Endothelial cell of umbilical vein (primary cell): ENCODE data around the gene OLFML2B. TPM values are rescaled to one million over a fixed set of nuclear protein-coding genes. Genes with fewer than 3 reads are reported as not detected.

ENCODE experiments used
- BruUV-seq: library from RNA; stranded (reverse); fragments of 400-500 nt; replicated peaks from 2 replicates; lab custom pipeline; 2021; lab: Mats Ljungman, UMichigan
- CTCF ChIA-PET: fragments of 300-600, 350-600 bp; sonication (Branson Sonifier 250); formaldehyde crosslinking; loops from one replicate; lab custom pipeline; 2021; ENCODE audit warnings: antibody characterized with exemption, inconsistent platforms; lab: Charles Lee
- POLR2A ChIA-PET: fragments of 300-600, 350-600 bp; sonication (Branson Sonifier 250); formaldehyde crosslinking; loops from one replicate; lab custom pipeline; 2021; ENCODE audit warnings: antibody characterized with exemption, inconsistent platforms; lab: Charles Lee
- DNase-seq: peaks from one replicate; pipeline ENCODE4 v3.0.0-alpha.2; 2011; ENCODE audit warnings: low read depth, low spot score
- FAIRE-seq: peaks from 2 replicates; lab custom pipeline; 2011; peaks lifted over from hg19 to GRCh38; lab: Jason Lieb, UNC
- H2AFZ ChIP-seq: 2 replicates; pipeline ENCODE4 v1.6.0; 2012; ENCODE audit warnings: low read depth, low read length, control low read depth, inconsistent platforms
- H3K27ac ChIP-seq: 2 replicates; pipeline ENCODE4 v1.5.1; 2011; ENCODE audit warnings: low read depth, mild to moderate bottlenecking, control low read depth, low read length, moderate library complexity; ENCODE audit not compliant: insufficient read depth
- H3K27me3 ChIP-seq, 2 experiments: 2 replicates each; pipeline versions ENCODE4 v1.6.0 to v1.6.1; 2011; ENCODE audit warnings: low read length in 2 of 2, mixed read lengths in 1 of 2; ENCODE audit not compliant: control insufficient read depth in 2 of 2, insufficient read depth in 2 of 2
- H3K36me3 ChIP-seq, 2 experiments: 2 replicates in 1 of 2; 3 replicates in 1 of 2; pipeline ENCODE4 v1.5.1; 2011; ENCODE audit warnings: low read length in 2 of 2, mild to moderate bottlenecking in 1 of 2, moderate library complexity in 1 of 2; ENCODE audit not compliant: control insufficient read depth in 2 of 2, insufficient read depth in 2 of 2; ENCODE audit errors: extremely low read depth in 1 of 2
- H3K4me1 ChIP-seq: 3 replicates; pipeline ENCODE4 v1.5.1; 2011; ENCODE audit warnings: mild to moderate bottlenecking, low read length; ENCODE audit not compliant: control insufficient read depth, insufficient read depth; ENCODE audit errors: extremely low read depth
- H3K4me2 ChIP-seq: 2 replicates; pipeline ENCODE4 v1.6.1; 2011; ENCODE audit warnings: low read length, control low read depth, mixed read lengths; ENCODE audit not compliant: insufficient read depth
- H3K4me3 ChIP-seq, 3 experiments: fragments of 200-600 bp in 1 of 3; sonication (generic), shearing (Covaris generic) in 1 of 3; replicated peaks in 1 of 3; 2 replicates each; pipeline ENCODE4 v1.5.1; 2011 to 2016; ENCODE audit warnings: control low read depth in 3 of 3, low read length in 3 of 3, mild to moderate bottlenecking in 2 of 3, inconsistent platforms in 1 of 3, low read depth in 1 of 3, moderate library complexity in 1 of 3; ENCODE audit not compliant: insufficient read depth in 1 of 3
- H3K79me2 ChIP-seq: 2 replicates; pipeline ENCODE4 v1.6.0; 2012; ENCODE audit warnings: low read length, inconsistent platforms; ENCODE audit not compliant: control insufficient read depth, insufficient read depth
- H3K9ac ChIP-seq: replicated peaks from 2 replicates; pipeline ENCODE3; 2011; ENCODE audit warnings: low read length, control low read depth; ENCODE audit not compliant: insufficient read depth; ENCODE audit errors: extremely low read depth
- H3K9me1 ChIP-seq: replicated peaks from 3 replicates; pipeline ENCODE4 v1.6.0; 2011; ENCODE audit warnings: mild to moderate bottlenecking, low read length; ENCODE audit not compliant: control insufficient read depth, insufficient read depth; ENCODE audit errors: extremely low read depth
- H3K9me3 ChIP-seq: replicated peaks from 2 replicates; pipeline ENCODE4 v1.5.1; 2012; ENCODE audit warnings: low read length, inconsistent platforms; ENCODE audit not compliant: control insufficient read depth, insufficient read depth
- H4K20me1 ChIP-seq: replicated peaks from 2 replicates; pipeline ENCODE3; 2011; ENCODE audit warnings: mild to moderate bottlenecking, low read length; ENCODE audit not compliant: control insufficient read depth, insufficient read depth; ENCODE audit errors: extremely low read depth
- CTCF ChIP-seq, 2 donors: IDR thresholded peaks; 1 replicate in 1 of 2; 2 replicates in 1 of 2; pipeline ENCODE4 v1.5.1; 2011; ENCODE audit warnings: low read length in 2 of 2, mild to moderate bottlenecking in 2 of 2, moderate library complexity in 2 of 2, control low read depth in 1 of 2, inconsistent platforms in 1 of 2, low read depth in 1 of 2; ENCODE audit not compliant: insufficient read depth in 1 of 2; ENCODE audit errors: extremely low read depth in 1 of 2
- EZH2 ChIP-seq: IDR thresholded peaks from 2 replicates; pipeline ENCODE4 v1.6.1; 2012; ENCODE audit warnings: borderline replicate concordance, low read depth, mild to moderate bottlenecking, moderate library complexity, low read length, inconsistent platforms; ENCODE audit not compliant: severe bottlenecking
- FOS ChIP-seq: IDR thresholded peaks from 2 replicates; pipeline ENCODE4 v1.6.1; 2011; ENCODE audit warnings: mild to moderate bottlenecking, low read length, moderate library complexity, borderline replicate concordance; ENCODE audit not compliant: insufficient read depth
- GATA2 ChIP-seq: IDR thresholded peaks from 2 replicates; pipeline ENCODE4 v1.7.0; 2011; ENCODE audit warnings: low read depth, mild to moderate bottlenecking, moderate library complexity, mixed read lengths, low read length; ENCODE audit not compliant: insufficient read length, insufficient read depth
- JUN ChIP-seq: IDR thresholded peaks from 2 replicates; pipeline ENCODE4 v1.6.1; 2011; ENCODE audit warnings: borderline replicate concordance, low read depth; ENCODE audit not compliant: insufficient read length, insufficient read depth
- MAX ChIP-seq: IDR thresholded peaks from 2 replicates; pipeline ENCODE4 v1.6.1; 2011; ENCODE audit not compliant: insufficient read depth, insufficient read length
- MYC ChIP-seq: IDR thresholded peaks from one replicate; pipeline ENCODE4 v1.6.1; 2011; ENCODE audit warnings: mild to moderate bottlenecking, low read depth, low read length
- POLR2AphosphoS5 ChIP-seq: IDR thresholded peaks from 2 replicates; pipeline ENCODE4 v1.6.1; 2012; ENCODE audit warnings: low read depth, mild to moderate bottlenecking, control low read depth, low read length, moderate library complexity; ENCODE audit not compliant: insufficient read depth
- dilution Hi-C: fragments of 300-500 bp; cut with MboI; formaldehyde crosslinking; loops from one replicate; pipeline ENCODE4 v1.15.0; 2019; ENCODE audit warnings: low sequenced_read_pairs; ENCODE audit not compliant: extremely low pct_ligation_motif_present
- intact Hi-C: fragments of 100-400 bp; cut with micrococcal nuclease; formaldehyde crosslinking; loops from one replicate; pipeline ENCODE4 v1.10.0; 2022
- polyA plus RNA-seq, 4 experiments: library from polyadenylated mRNA; depleted of rRNA in 3 of 4; stranded (reverse) in 3 of 4; unstranded in 1 of 4; fragments of >200 nt; gene quantifications; 2 replicates each; pipeline versions ENCODE4 v1.2.1 to v1.2.3, GENCODE V29; 2011 to 2012; ENCODE audit warnings: missing spikeins in 1 of 4
- total RNA-seq: library from RNA; stranded (reverse); gene quantifications from 2 replicates; pipeline ENCODE4 v1.2.3, GENCODE V29; 2021

The OLFML2B gene
- total and polyA plus RNA-seq, 2 donors (not counting 3 experiments of a cell fraction or from before 2014, with no cell fraction given), result 0.58 to 0.62 TPM

GRCh38 chr1:162029157-162029556 is 5.5 kb upstream of the OLFML2B start:
- dilution Hi-C loops, result no loop called here
- BruUV-seq, result no TSS peak
- H3K27me3 ChIP-seq, result peaks cover 3 to 4% of the 10 kb centered on the region in 2 experiments
- H3K9me3 ChIP-seq, result no peaks in the 10 kb centered on the region
- ChIA-PET POLR2A (no interaction called here), CTCF (interaction anchor here (0.6 to 1.1 kb wide), 4 partner anchors 8 to 237 kb away, joined by 3 to 5 read pairs (median 3); no protein-coding TSS in a partner anchor)
- peaks cover 4% of the 10 kb centered on the region for H3K4me1 ChIP-seq
- H3K4me3 ChIP-seq, result no peak overlapping the region
- H3K4me2 ChIP-seq, result no peak overlapping the region
- H3K9me1 ChIP-seq, result no peaks in the 10 kb centered on the region
- no peaks in the 10 kb centered on the region for H3K79me2 ChIP-seq
- no peaks in the 10 kb centered on the region for H3K36me3 ChIP-seq
- FAIRE-seq (no peak), DNase-seq (peak; percentile 43)
- H2AFZ ChIP-seq, result no peak overlapping the region
- H4K20me1 ChIP-seq, result no peaks in the 10 kb centered on the region
- intact Hi-C loops, result no loop called here
- no peak overlapping the region for H3K9ac ChIP-seq
- no peak overlapping the region for H3K27ac ChIP-seq
- no peak for TF ChIP-seq FOS
- no peak for TF ChIP-seq EZH2
- TF ChIP-seq JUN, result no peak
- no peak for TF ChIP-seq MAX
- no peak for TF ChIP-seq CTCF (IDR thresholded peaks at IDR 0.05; ENCODE audit: extremely low read depth in 1 of 2, insufficient read depth in 1 of 2, low read depth in 1 of 2, low read length in 2 of 2)
- no peak for TF ChIP-seq MYC
- no peak for TF ChIP-seq POLR2AphosphoS5
- no peak for TF ChIP-seq GATA2
